Thyroid gland (tissue), 4 donors: ENCODE results near the gene BCKDHA. TPM values are rescaled to one million over a fixed set of nuclear protein-coding genes. Genes with fewer than 3 reads are reported as not detected.
A peak's percentile ranks its signal among the peaks of the same experiment; 100 is the strongest.

Source experiments
- DNase-seq, 2 donors: peaks; one replicate each; pipeline ENCODE4 v3.0.0-alpha.2; 2019
- H3K27ac ChIP-seq, 3 donors: fragments of 200-600 bp; sonication (generic); 1 replicate in 2 of 3; 2 replicates in 1 of 3; pipeline ENCODE4 v1.5.1; 2016 to 2019; ENCODE audit warnings: mild to moderate bottlenecking in 1 of 3, moderate library complexity in 1 of 3
- H3K27me3 ChIP-seq: fragments of 200-600 bp; sonication (generic); one replicate; pipeline ENCODE4 v1.5.1; 2019
- H3K36me3 ChIP-seq, 2 donors: fragments of 200-600 bp; sonication (generic); one replicate each; pipeline ENCODE4 v1.5.1; 2016 to 2019
- H3K4me1 ChIP-seq, 2 donors: fragments of 200-600 bp; sonication (generic); one replicate each; pipeline ENCODE4 v1.5.1; 2017 to 2019
- H3K4me3 ChIP-seq, 3 donors: fragments of 200-600 bp; sonication (generic); replicated peaks in 1 of 3; 1 replicate in 2 of 3; 2 replicates in 1 of 3; pipeline ENCODE4 v1.5.1; 2016; ENCODE audit warnings: mild to moderate bottlenecking in 1 of 3
- H3K9me3 ChIP-seq: fragments of 200-600 bp; sonication (generic); one replicate; pipeline ENCODE4 v1.5.1; 2017
- CTCF ChIP-seq, 6 experiments: fragments of 200-600 bp in 3 of 6; fragments of 450-650 bp in 3 of 6; sonication (generic) in 3 of 6; IDR thresholded peaks; one replicate each; pipeline ENCODE4 v1.5.1; 2016 to 2019; ENCODE audit warnings: antibody characterized with exemption in 6 of 6, mild to moderate bottlenecking in 2 of 6, inconsistent platforms in 1 of 6, moderate library complexity in 1 of 6
- POLR2A ChIP-seq, 2 donors: fragments of 450-650 bp; IDR thresholded peaks; one replicate each; pipeline ENCODE4 v1.6.1; 2017; ENCODE audit warnings: antibody characterized with exemption in 2 of 2, mild to moderate bottlenecking in 2 of 2, moderate library complexity in 1 of 2
- WGBS, 2 donors: methylation state at CpG; one replicate each; pipeline ENCODE4 v1.1.5; 2017; 5-methylcytosine and 5-hydroxymethylcytosine counted together
- intact Hi-C: fragments of 100-400 bp; cut with DNase I; formaldehyde crosslinking; loops from one replicate; pipeline ENCODE4 v1.15.1; 2023
- total RNA-seq, 4 donors: library from RNA; depleted of rRNA; stranded (reverse); fragments of >200 nt; gene quantifications; one replicate each; pipeline ENCODE4 v1.2.3, GENCODE V29; 2016

BCKDHA gene
- total RNA-seq, 4 donors from 2014 or later: 57.4 to 90.9 (median 85.6) TPM

GRCh38 chr19:41447732-41448332 is 50.2 kb downstream of the BCKDHA start:
- DNase-seq: no peak
- Histone ChIP-seq H3K27me3 (no peaks in the 10 kb centered on the region), H3K4me3 (no peak overlapping the region), H3K36me3 (no peaks in the 10 kb centered on the region), H3K4me1 (peaks cover 0 to 4% of the 10 kb centered on the region in 2 donors), H3K9me3 (no peaks in the 10 kb centered on the region), H3K27ac (no peak overlapping the region)
- intact Hi-C loops: no loop called here
- WGBS, 2 donors: 64 to 68% methylated on average over 12 of the region's 12 CpGs
- TF ChIP-seq CTCF (IDR thresholded peaks at IDR 0.05): no peak
- no peak for TF ChIP-seq POLR2A (IDR thresholded peaks at IDR 0.05)

- H3K4me3 ChIP-seq: no peak overlapping the region
- TF ChIP-seq POLR2A (IDR thresholded peaks at IDR 0.05) (no peak), CTCF (IDR thresholded peaks at IDR 0.05) (peak; percentile 80 to 99 (median 91))
- 5 to 6% methylated on average over 21 to 22 of the region's 22 CpGs for WGBS, 2 donors
These were observed 51.7 kb downstream of the BCKDHA start for GRCh38 chr19:41449079-41449864.

GRCh38 chr19:41449865-41450178 is 52.2 kb downstream of the BCKDHA start:
- TF ChIP-seq CTCF (IDR thresholded peaks at IDR 0.05) (no peak), POLR2A (IDR thresholded peaks at IDR 0.05) (no peak)
- Histone ChIP-seq H3K4me3 (no peak overlapping the region), H3K36me3 (no peaks in the 10 kb centered on the region), H3K9me3 (no peaks in the 10 kb centered on the region), H3K27me3 (no peaks in the 10 kb centered on the region), H3K4me1 (peaks cover 0 to 4% of the 10 kb centered on the region in 2 donors), H3K27ac (no peak overlapping the region)
- no peak for DNase-seq
- intact Hi-C loops: loop anchor here (10.0 kb wide), 1 partner anchor 125 kb away; the partner anchor contains the start of gene CEACAM21
- WGBS, 2 donors: 70 to 73% methylated on average over 3 of the region's 3 CpGs

More at GRCh38 chr19:41449079-41449864, 51.7 kb downstream of the BCKDHA start:
- H3K27ac ChIP-seq: no peak overlapping the region
- peak; percentile 63 to 67 for DNase-seq
- H3K36me3 ChIP-seq: no peaks in the 10 kb centered on the region
- no peaks in the 10 kb centered on the region for H3K9me3 ChIP-seq
- intact Hi-C loops: no loop called here
- H3K4me1 ChIP-seq: peaks cover 0 to 4% of the 10 kb centered on the region in 2 donors
- H3K27me3 ChIP-seq: no peaks in the 10 kb centered on the region

- TF ChIP-seq CTCF (IDR thresholded peaks at IDR 0.05): no peak
- TF ChIP-seq POLR2A (IDR thresholded peaks at IDR 0.05): no peak
- peaks cover 0 to 10% of the 10 kb centered on the region in 2 donors for H3K4me1 ChIP-seq
- no peaks in the 10 kb centered on the region for H3K36me3 ChIP-seq
- H3K27ac ChIP-seq: no peak overlapping the region
- WGBS, 2 donors: 51 to 55% methylated on average over 6 of the region's 6 CpGs
- H3K4me3 ChIP-seq: no peak overlapping the region
- no peaks in the 10 kb centered on the region for H3K27me3 ChIP-seq
- DNase-seq: no peak
- intact Hi-C loops: loop anchor here (10.0 kb wide), 1 partner anchor 122 kb away; the partner anchor contains the start of gene CEACAM21
- H3K9me3 ChIP-seq: no peaks in the 10 kb centered on the region
These were observed 55.1 kb downstream of the BCKDHA start for GRCh38 chr19:41452584-41453275.
